Stimulated activated CD4-positive, alpha-beta T cell treated with anti-CD3 and anti-CD28 coated beads, Interleukin-1b, Interleukin-23, amount 100 ng/mL, for 48 hours (primary cell): ENCODE data around the gene TBL1X.

Experiments used
- DNase-seq: peaks from one replicate; pipeline ENCODE4 v3.0.0-alpha.2; 2020

The TBL1X gene

DNA sequence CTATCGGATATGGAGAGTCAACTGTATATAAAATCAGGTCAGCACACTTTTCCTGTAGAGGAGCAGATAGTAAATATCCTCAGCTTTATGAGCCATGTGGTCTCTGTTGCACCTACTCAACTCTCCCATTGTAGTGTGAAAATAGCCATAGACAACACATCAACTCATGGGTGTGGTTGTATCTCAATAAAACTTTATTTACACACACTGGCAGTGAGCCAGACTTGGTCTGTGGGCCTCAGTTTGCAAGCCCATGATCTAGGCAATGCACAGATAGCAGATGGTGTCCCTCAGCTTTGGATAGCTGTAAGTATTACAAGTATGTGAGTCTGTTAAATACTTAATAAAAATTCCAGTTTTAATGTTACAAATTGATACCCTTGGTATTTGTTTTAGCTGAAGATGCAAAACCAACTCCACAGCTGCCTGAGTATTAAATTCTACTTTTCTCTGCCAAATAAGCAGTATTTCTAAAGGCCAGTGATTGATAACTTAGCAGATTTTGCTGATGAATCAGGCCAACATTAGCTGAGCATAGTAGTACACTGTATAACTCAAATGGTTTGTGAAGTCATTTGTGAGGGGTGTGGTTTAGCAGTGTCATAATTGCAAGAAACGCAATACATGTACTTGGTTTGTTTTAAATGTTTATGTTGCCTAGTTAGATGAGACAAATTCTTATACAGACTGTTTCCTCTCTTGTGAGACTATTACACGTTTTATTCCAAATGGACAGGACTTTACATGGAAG, 213.5 kb downstream of the TBL1X start:
- DNase-seq, result no peak

DNA sequence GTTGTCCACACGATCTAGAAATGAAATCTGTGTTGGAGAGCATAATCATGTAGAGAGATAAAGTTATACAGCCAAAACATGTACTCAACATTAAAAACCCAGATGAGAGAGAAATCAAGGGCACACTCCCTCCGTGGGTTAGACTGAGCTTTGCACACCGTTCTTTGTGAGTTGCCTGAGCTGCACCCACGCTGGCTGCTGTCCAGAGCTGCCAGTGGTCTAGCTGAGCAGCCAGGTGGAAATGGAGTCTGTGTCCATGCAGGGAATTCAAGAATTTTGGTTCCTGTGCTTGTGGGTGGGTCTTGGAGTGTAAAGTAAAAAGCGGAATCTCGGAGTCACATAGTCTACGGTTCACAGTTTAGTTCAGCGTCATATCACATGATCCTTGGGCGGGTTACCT, 216.2 kb downstream of the TBL1X start:
- DNase-seq, result no peak

GRCh38 chrX:9681422-9681821, 216.6 kb downstream of the TBL1X start:
- no peak for DNase-seq

- no peak for DNase-seq
These were observed 217.6 kb downstream of the TBL1X start for GRCh38 chrX:9682456-9682855.

DNA sequence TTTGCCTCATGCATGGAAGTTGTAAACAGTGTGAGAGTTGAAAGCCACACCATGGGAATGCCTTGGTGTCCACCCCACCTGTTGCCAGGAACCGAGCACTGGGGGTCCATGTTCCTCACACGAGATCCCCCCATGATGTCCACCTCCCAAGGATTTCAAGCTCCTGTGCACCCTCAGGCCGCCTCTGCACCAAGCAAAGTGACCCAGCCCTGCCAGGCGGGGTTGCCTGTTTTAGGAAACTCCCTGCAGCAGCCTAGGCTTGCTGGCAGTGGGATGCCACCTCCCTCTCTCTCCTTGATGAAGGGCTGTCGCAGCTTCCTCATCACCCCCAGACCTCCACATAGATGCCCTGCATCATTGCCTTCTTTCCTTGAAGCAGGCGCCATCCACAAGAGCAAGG, 218.0 kb downstream of the TBL1X start:
- DNase-seq, result no peak

DNA sequence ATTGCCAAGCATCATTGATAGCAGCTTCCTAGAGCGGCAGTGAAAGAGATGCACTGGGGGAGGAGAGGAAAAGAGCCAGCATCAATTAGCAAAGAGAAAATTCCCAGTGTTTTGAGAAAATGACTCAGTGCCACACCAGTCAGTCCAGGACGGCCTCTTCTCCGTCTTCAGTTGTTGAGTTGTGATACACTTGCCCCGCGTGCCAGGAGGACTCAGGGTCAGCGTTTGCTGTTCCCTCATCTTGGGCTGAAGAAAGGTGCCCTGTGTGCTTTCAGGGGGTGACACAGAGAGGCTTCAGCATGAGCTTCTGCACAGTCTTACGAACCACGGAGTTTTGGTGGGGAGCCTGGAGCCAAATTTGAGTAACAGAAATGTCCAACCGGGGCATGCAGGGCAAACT, 218.5 kb downstream of the TBL1X start:
- no peak for DNase-seq

GRCh38 chrX:9687899-9688298, 223.0 kb downstream of the TBL1X start:
- DNase-seq, result no peak

- DNase-seq, result no peak
These were observed 224.0 kb downstream of the TBL1X start for GRCh38 chrX:9688833-9689232.

- DNase-seq, result no peak
These were observed 225.2 kb downstream of the TBL1X start for GRCh38 chrX:9690046-9690445.

- no peak for DNase-seq
These were observed 228.6 kb downstream of the TBL1X start for GRCh38 chrX:9693307-9694001.

- DNase-seq, result no peak
These were observed 233.7 kb downstream of the TBL1X start for GRCh38 chrX:9698576-9698975.

DNA sequence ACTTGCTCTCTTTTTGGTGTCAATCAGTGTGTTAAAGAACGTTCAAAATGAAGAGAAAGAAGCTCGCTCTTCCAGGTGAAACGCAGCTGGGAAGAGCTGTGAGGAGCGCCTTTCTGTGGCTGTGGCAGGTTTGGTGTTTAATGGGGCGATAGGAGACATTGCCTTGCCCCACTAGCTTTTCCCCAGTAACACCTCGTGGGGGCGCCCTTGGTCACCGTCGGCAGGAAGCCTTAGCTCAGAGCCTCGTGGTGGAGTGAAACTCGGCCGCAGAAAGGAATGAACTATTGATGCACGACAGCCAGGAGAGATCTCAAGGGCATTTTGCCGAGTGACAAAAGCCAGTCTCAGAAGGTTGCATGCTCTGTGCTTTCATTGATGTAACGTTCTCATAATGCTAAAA, 235.7 kb downstream of the TBL1X start:
- DNase-seq, result no peak

DNA sequence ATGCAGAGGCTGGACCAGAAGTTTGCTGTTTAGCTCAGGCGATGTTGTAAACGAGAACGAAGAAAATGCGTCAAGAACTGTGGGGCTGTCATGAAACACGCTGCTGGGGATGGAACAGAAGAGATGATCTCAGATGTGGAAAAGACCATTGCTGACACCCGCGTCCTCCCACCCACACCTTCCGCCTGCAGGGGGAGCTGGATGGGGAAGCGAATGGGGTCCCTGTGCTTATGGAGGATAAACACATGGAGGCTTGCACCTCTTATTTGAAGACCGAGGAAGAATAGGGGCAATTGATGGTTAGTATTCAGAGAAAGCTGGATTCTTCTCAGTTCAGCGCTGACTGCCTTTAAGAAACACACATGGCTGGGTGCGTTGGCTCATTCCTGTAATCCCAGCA, 236.9 kb downstream of the TBL1X start:
- DNase-seq, result no peak

DNA sequence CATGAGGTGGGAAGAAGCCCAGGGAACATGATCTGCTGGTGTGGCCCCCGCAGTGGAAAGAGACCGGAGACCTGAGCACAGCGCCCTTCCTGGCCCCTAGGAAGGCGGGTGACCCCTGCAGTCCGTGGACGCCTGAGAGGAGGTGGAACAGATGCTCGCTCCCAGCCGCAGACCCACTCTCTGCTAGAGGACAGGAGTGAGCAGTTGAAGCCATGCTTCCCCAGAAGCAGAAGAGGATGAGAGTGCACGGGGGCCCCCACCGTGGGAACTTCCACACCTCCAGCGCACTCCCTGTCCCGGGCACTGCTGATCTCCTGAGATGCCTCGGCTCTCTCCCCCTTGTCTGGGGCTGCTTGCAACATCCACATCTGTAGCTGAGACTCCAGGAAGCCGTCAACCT, 238.5 kb downstream of the TBL1X start:
- no peak for DNase-seq

DNA sequence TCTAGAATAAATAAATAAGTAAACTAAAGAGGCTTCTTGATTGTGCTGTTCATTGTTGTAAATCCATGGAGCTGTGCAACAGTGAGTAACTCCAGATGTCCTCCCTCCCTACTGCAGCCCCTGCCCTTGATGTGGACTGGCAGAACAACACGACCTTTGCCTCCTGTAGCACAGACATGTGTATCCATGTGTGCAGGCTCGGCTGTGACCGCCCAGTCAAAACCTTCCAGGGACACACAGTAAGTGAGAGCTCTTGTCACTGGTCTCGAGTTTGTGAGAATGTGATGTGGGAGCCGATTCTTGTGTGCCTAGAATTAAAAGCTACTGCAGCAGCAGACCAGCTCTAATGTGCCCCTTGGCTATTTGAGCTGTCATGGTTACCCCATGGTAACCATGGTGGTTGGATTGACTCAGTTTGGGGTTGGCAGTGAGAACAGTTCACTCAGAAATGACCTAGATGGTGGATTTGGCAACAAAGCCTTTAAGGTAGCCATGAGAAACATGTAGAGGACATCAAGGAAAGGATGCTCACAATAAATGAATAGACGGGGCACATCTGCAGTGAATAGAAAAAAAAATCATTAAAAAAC, 240.1 kb downstream of the TBL1X start:
- no peak for DNase-seq

DNA sequence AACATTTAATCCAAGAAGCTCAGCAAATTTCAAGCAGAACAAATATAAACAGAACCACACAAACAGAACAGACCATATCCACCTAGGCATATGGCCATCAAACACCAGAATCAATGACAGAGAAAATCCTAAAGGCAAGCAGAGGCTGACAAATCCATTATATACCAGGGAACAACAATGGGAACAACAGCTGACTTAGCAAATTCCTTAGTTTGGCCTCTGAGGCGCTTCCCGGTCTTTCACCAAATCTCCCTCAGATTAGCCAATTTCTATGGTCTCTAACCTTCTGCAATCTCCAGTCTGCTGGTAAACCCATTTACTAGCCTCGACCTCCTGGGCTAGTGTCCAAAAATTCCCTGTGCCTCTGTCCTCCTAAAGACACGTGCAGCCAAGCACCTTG, 241.6 kb downstream of the TBL1X start:
- no peak for DNase-seq

- no peak for DNase-seq
These were observed 242.6 kb downstream of the TBL1X start for GRCh38 chrX:9707306-9708033.

GRCh38 chrX:9708086-9708485, 243.2 kb downstream of the TBL1X start:
- DNase-seq, result no peak

DNA sequence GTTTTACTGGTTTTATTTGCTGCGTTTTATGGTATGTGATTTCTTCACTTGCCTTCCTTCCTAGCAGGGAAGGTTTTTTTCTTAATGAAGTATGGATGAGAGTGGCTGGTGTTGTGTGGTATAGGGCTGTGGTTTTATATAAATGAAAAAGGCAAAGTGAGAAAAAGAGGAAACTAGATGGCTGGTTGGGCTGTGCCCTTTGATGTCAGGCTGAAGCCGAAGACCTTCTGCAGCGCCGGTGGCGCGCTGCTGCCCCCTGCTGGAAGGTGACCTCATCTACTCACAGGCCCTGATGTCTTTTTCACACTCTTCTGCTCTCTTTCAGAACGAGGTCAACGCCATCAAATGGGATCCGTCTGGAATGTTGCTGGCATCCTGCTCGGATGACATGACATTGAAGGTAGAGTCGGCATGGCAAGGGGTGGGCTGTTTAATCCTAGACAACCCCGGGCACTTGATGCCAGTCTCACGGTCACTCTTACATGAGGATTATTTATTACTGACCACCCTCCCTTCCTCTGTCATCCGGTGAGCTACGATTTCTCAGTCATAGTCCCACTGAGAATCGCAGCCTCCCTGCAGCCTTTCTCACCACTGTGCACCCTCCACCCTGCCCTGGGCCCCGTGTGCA, 244.2 kb downstream of the TBL1X start:
- peak; percentile 64 for DNase-seq

DNA sequence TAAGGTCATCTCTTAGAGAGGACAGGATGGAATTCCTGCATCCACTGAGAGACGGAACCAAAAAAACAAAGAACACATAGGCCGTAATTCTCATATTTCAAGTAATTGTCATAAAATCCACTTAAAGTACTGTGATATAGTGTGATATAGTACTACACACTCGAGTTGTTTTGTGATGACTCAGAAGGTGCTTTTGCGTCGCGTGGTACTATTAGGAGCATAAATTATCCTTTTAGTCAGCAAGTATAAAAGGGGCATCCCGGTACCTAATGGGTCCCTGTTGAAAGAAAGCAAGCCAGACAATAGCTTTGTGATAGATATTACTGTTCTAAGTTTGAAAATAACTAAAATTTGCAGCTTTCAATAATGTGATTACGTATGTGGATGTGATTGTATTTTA, 245.5 kb downstream of the TBL1X start:
- no peak for DNase-seq

DNA sequence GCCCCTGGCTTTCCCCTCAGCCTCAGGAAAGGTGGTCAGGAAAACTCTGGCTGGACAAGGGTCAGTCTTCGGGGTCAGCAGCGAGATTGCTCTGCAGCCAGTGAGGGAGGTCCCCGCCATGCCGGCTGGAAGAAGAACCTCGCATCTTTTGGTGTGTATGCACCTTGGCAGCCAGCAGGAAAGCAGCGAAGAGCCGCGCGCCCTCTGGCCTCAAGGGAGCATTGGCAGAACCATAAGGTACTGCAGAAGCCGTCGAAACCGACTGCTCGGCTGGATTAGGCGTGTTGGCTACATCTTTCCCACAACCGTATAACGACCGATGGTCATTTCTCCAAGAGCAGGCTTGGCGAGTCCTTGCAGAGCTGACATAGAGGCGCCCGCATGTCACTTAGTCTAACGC, 252.5 kb downstream of the TBL1X start:
- no peak for DNase-seq

GRCh38 chrX:9724711-9725110, 259.9 kb downstream of the TBL1X start:
- DNase-seq, result no peak

DNA sequence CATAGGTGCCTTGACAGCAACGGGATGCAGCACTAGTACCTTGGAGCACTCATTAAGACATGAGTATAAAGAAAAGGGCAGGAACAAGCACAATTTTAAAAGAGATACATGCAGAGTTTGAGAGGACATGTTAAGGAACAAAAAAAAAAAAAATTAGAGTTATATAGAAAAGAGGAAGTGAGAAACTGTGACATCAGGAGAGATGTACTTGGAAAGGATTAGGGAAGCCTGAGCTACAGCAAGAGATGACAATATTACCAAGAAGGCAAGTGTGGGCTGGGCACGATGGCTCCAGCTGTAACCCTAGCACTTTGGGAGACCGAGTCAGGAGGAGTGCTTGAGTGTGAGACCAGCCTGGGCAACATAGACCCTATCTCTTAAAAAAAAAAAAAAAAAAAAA, 263.4 kb downstream of the TBL1X start:
- DNase-seq, result no peak
